GM23338 (cell line): ENCODE results near the gene LSM3.

Source experiments
- EZH2 ChIP-seq: fragments of 200-600 bp; sonication (generic); IDR thresholded peaks from one replicate; pipeline ENCODE4 v1.8.0; 2017; ENCODE audit warnings: antibody characterized with exemption, mild to moderate bottlenecking, low read depth; ENCODE audit not compliant: unreplicated experiment
- EZH2phosphoT487 ChIP-seq: fragments of 200-600 bp; sonication (generic); IDR thresholded peaks from one replicate; pipeline ENCODE4 v1.8.1; 2018; ENCODE audit warnings: antibody characterized with exemption; ENCODE audit not compliant: unreplicated experiment
- TF ChIP-seq, protein P1 (sequence below), 2 experiments: fragments of 200-600 bp in 1 of 2; sonication (generic) in 1 of 2; conservative IDR thresholded peaks; 2 replicates each; pipeline versions ENCODE4 v1.5.1 to v1.6.1; 2016 to 2017; ENCODE audit warnings: antibody characterized with exemption in 2 of 2, low read depth in 2 of 2, mild to moderate bottlenecking in 2 of 2, moderate library complexity in 1 of 2
- TF ChIP-seq, protein P2 (sequence below): IDR thresholded peaks from one replicate; pipeline ENCODE4 v1.6.1; 2018; ENCODE audit warnings: antibody characterized with exemption; ENCODE audit not compliant: unreplicated experiment

DNA sequence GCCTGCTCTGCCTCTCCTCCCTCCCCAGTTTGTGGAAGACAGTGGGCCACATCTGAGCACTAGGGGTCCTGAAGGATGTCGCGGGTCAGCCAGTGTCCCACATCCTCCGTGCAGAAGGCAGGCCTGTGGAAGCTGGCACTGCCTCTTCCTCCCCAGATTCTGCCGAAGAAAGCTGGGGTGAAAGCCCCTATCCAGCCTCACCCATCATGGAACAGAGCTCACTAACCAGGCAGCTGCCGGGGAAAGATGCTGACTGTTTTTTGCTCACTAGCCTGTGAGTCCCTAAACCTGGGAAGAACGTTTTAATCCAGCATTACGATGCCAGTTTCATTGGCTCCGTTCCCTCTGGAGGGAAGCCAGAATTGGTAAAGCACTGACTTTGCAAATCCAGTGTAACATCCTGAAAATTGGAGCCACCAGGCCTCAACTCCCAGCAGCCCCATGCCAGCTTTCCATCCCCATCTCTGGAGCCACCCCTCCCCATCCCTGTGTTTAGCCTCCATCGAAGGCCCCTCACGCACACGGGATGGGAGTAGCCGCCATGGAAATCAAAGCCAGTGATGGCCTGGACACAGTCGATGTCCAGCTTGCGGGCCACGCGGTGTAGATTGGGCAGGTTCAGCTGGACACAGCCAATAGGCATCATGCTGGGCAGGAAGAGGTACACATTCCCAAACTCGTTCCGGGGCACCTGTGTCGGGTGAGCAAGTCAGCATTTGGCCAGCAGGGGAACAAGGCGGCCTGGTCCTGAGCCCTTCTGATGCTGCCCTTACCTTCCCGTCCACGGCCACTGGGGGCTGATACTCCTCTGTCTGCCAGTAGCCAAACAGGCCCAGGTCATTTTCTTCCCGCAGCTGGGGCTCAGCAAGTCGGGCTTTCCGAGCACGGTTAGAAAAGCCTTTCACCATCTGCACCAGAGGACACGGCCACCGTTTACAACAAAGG is 30.3 kb upstream of the LSM3 start:
- TF ChIP-seq, protein P1, sequence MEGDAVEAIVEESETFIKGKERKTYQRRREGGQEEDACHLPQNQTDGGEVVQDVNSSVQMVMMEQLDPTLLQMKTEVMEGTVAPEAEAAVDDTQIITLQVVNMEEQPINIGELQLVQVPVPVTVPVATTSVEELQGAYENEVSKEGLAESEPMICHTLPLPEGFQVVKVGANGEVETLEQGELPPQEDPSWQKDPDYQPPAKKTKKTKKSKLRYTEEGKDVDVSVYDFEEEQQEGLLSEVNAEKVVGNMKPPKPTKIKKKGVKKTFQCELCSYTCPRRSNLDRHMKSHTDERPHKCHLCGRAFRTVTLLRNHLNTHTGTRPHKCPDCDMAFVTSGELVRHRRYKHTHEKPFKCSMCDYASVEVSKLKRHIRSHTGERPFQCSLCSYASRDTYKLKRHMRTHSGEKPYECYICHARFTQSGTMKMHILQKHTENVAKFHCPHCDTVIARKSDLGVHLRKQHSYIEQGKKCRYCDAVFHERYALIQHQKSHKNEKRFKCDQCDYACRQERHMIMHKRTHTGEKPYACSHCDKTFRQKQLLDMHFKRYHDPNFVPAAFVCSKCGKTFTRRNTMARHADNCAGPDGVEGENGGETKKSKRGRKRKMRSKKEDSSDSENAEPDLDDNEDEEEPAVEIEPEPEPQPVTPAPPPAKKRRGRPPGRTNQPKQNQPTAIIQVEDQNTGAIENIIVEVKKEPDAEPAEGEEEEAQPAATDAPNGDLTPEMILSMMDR (conservative IDR thresholded peaks at IDR 0.05; ENCODE audit: low read depth in 2 of 2), result peak; percentile 63 to 66
- TF ChIP-seq EZH2, result no peak
- TF ChIP-seq, protein P2, sequence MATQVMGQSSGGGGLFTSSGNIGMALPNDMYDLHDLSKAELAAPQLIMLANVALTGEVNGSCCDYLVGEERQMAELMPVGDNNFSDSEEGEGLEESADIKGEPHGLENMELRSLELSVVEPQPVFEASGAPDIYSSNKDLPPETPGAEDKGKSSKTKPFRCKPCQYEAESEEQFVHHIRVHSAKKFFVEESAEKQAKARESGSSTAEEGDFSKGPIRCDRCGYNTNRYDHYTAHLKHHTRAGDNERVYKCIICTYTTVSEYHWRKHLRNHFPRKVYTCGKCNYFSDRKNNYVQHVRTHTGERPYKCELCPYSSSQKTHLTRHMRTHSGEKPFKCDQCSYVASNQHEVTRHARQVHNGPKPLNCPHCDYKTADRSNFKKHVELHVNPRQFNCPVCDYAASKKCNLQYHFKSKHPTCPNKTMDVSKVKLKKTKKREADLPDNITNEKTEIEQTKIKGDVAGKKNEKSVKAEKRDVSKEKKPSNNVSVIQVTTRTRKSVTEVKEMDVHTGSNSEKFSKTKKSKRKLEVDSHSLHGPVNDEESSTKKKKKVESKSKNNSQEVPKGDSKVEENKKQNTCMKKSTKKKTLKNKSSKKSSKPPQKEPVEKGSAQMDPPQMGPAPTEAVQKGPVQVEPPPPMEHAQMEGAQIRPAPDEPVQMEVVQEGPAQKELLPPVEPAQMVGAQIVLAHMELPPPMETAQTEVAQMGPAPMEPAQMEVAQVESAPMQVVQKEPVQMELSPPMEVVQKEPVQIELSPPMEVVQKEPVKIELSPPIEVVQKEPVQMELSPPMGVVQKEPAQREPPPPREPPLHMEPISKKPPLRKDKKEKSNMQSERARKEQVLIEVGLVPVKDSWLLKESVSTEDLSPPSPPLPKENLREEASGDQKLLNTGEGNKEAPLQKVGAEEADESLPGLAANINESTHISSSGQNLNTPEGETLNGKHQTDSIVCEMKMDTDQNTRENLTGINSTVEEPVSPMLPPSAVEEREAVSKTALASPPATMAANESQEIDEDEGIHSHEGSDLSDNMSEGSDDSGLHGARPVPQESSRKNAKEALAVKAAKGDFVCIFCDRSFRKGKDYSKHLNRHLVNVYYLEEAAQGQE, result no peak
- no peak for TF ChIP-seq EZH2phosphoT487
